DMS79 (cell line): ENCODE measurements around the gene COG5.

ENCODE experiments used
- DNase-seq: peaks from one replicate; lab custom pipeline; 2025; lab: John Stamatoyannopoulos, UW

Gene COG5

GRCh38 chr7:107505997-107506673, 57.6 kb downstream of the COG5 start:
- no peak for DNase-seq

DNA sequence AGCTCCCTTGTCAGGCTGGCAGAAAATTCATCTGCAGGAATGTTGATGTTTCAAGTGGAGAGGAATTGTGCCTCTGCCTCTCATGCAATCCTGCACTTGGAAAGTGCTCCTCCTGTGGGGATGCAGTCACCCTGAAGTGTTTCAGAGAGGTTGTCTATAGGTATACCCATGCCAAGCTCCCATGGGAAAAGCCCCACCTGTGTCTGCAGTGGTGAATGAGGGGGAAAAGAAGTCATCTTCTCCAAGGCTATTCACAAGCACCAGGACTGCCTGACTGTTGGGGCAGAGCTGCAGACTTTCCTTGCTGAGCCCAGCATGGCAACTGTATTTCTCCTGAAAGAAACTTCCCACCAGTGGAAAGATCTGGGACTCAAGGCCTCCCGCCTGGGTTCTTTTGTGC, 58.4 kb downstream of the COG5 start:
- DNase-seq = no peak

DNA sequence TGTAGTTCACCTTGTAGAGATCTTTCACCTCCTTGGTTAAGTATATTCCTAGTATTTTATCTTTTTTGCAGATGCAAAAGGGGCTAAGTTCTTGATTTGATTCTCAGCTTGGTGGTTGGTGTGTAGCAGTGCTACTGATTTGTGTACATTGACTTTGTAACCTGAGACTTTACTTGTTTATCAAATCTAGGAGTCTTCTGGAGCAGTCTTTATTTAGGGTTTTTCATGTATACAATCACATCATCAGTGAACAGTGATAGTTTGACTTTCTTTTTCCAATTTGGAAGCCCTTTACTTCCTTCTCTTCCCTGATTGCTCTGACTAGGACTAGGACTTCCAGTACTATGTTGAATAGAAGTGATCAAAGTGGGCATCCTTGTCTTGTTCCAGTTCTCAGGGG, 60.0 kb downstream of the COG5 start:
- no peak for DNase-seq

DNA sequence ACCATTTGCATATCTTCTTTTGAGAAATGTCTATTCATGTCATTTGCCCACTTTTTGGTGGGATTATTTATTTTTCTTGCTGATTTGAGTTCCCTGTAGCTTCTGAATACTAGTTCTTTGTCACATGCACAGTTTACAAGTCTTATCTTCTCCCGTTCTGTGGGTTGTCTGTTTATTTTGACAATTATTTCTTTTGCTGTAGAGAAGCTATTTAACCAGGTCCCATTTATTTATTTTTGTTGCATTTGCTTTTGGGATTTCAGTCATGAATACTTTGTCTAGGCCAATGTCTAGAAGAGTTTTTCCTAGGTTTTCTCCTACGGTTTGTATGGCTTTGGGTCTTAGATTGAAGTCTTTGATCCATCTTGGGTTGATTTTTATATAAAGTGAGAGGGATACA, 60.9 kb downstream of the COG5 start:
- DNase-seq = no peak

- no peak for DNase-seq
Observed at GRCh38 chr7:107502154-107502553, 61.6 kb downstream of the COG5 start.

DNA sequence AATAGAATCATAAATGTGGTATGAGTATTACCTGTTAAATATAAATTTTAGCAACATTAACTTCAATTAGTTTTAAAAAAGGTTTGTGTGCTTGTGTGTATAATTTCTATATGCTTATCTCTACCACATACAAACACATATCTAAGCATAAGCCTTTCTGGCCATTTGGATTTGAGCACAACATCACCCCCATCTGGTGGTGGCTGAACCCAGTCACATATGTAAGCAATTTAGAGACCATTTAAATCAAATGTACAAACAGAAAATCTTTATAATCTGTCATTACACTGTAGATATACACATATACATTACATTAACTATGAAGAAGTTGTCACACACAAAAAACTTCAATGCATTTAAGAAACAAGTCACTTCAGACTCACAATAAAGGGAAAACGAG, 62.1 kb downstream of the COG5 start:
- DNase-seq = no peak

DNA sequence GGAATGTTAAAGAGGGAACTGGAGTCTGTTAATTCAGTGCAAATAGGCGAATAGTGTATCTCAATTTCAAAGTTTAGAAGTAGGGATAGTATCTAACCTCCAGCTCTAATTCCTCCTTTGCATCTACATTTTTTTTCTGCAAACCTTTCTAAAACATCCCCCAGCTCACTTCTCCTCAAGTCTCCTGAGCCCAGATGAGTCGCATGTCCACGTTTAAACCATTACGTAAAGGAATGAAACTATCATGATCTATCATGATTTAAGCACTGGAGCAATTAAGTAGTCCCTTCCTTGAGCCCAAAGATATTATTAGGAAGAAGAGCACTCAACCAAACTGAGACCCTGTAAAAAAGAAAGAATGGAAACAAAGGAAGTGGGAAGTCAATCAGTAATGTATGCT, 64.0 kb downstream of the COG5 start:
- DNase-seq = no peak

GRCh38 chr7:107495516-107495915, 68.2 kb downstream of the COG5 start:
- no peak for DNase-seq

DNA sequence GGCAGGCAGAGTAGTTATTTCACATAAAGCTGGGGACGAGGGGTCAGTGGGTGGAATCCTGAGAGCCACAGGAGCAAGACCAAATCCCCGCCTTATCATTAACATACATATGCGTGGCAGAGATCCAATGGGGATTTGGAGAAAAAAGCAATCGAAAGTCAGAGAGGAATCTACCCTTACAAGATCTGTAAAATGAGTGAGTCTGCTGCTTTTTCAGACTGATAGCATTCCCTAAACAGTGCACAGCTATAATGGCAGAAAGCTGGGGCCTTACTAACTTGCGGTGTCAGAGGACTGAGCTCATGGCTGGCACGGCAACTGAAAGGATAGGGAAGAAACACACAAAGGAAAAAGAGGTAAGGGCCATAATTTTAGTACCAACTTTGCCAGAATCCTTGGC, 68.8 kb downstream of the COG5 start:
- DNase-seq = no peak

- DNase-seq = no peak
Observed at GRCh38 chr7:107494315-107494751, 69.4 kb downstream of the COG5 start.

GRCh38 chr7:107492875-107493274, 70.8 kb downstream of the COG5 start:
- DNase-seq = no peak

DNA sequence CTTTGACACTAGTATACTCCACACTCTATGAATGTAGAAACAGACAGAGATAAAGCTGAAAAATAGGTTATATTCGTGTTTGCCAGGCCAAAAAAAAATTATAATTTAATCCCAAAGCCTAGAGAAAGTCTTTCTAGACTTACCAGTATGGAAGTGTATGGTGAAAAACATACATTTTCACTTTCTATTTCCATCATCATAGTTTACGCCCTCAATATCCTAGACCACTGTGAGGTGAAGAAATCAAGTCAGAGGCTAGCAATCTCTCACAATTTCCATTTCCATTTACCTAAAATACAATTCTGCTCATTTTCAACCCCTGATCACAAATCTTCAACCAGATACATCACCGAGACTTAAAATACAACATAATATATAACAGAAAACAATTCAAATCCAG, 77.7 kb downstream of the COG5 start:
- no peak for DNase-seq

DNA sequence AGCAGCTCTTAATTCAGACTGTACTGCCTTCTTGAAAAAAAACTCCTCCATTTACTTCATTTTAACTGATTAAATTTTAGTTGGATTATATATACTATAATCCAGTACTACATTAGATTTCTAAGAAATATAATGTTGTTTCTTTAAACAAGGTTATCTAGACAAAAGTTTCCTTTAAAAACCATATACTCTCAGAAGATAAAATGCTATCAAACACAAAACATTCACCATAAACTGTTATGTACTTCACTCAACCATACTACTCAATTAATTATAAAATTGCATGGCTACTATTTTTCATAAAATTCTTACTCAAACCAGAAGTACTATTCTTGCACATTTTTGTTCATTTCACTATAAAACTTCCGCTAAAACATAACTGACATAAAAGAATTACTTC, 81.1 kb downstream of the COG5 start:
- DNase-seq = no peak

DNA sequence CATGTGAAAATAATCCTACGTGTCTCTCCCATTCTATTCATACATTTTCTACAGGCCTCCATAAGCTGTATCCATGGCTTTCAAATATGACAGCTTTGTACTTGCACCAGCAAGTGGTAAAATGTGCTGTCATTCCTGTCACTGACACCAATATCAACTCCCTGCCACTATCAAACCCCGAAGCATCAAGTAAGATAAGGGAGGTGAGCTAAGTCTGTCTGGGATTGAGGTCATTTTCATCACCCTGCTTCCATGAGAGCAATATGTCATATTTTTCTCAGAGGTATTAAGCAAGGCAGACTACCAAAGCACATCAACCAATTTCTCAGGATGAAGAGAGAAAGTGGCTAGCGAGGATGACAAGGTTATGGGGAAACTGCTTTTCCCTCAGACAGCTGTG, 82.8 kb downstream of the COG5 start:
- no peak for DNase-seq

DNA sequence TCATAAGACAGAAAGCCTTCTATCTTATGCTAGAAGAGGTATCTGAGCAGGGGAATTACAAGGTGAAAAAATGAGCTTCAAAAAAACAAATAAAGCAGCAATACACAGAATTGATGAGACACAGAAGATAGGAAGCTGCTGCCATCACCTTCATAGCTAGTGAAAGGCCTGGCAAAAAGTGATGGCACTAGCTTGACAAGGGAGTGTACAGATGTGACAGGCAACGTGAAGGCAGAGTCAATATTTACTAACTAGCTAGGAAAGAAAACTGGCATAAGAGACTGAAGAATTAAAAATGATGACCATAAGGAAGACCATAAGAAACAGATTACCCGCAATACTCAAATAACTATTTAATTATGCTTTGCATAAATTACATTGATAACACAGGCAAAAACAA, 84.4 kb downstream of the COG5 start:
- DNase-seq = no peak

DNA sequence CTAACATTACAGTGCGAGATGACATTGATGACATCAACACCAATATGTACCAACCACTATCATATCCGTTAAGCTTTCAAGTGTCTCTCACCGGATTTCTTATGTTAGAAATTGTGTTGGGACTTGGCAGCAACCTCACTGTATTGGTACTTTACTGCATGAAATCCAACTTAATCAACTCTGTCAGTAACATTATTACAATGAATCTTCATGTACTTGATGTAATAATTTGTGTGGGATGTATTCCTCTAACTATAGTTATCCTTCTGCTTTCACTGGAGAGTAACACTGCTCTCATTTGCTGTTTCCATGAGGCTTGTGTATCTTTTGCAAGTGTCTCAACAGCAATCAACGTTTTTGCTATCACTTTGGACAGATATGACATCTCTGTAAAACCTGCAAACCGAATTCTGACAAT, 89.6 kb downstream of the COG5 start:
- no peak for DNase-seq

DNA sequence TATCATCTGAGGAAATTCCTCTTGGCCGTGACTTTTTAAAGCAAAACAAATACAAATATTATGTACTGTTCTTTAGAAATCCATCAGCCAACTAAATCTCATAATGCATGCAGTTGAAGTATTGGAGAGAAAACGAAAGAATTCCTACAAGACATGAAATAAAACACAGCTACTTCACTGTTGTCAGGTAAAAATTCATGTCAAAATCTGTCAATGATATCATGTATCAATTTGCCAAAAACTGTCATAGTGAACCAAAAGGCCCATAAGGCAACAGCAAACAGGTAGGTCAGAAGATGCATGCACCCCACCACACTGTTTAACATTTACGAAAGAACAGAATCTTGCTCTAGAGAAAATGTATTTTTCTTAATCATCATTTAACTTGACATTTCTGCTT, 91.6 kb downstream of the COG5 start:
- no peak for DNase-seq

GRCh38 chr7:107471292-107472070, 92.2 kb downstream of the COG5 start:
- DNase-seq = no peak

- no peak for DNase-seq
Observed at GRCh38 chr7:107469929-107470328, 93.8 kb downstream of the COG5 start, which contains the start of gene GPR22. GPR22 (plus strand) TSS chr7:107470057; CDS start chr7:107474061, 4,004 bp downstream.

- no peak for DNase-seq
Observed at GRCh38 chr7:107468824-107469223, 94.9 kb downstream of the COG5 start.

DNA sequence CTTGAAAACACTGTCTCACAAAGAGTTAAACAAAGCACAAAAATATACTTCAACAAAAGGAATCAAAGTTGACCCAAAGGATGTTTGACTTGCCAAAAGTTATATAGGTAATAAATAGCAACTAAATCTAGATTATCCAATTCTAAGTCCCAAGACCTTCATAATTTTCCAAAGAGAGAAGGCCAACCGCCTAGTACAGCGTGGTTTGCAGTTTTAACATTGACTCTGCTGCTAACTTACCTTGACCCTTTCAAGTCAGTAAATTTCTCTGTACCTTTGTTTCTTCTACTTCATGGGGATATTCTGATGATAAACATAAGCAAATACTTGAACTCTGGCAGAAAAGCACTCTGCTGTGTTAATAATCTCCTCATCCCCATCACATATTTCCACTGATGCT, 95.7 kb downstream of the COG5 start:
- DNase-seq = no peak

DNA sequence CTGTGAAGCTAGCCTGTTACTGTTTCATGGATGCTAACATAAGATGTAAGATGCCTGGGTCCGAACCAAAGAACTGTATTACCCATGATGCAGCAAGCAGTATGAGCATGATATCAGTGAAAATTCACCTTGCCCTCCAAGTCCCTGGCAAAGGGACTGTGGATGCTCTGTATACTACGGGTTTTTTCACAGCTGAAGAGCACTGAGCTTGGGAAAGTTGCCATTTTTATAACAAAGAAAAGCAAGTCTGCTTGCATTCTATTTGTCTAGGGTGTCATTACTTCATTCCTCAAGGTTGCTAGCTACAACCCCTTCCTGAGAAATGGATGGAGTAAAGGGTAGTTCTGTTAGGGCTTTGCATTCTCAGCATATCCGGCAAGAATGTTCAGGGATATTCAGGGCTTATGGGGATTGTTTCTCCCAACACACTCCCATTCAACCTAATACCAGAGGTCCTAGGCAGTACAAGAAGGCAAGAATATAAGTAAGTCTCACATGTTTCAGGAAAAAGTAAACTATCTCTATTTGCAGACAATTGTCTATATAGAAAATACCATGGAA, 99.0 kb downstream of the COG5 start:
- DNase-seq = no peak
